HEK293 (cell line): ENCODE measurements around the gene DOCK3.
"Not testable (repeated sequence)": the region's sequence is repeated elsewhere in the genome, so short reads cannot be mapped to it uniquely, and the experiment has no call there.

Experiments
- CTCF ChIA-PET: fragments of 350-600 bp; formaldehyde crosslinking; extraction: SDS; loops from one replicate; lab custom pipeline; 2021; ENCODE audit warnings: antibody characterized with exemption; lab: Yijun Ruan, JAX
- POLR2A ChIA-PET: fragments of 300-600 bp; formaldehyde crosslinking; extraction: SDS; loops from one replicate; lab custom pipeline; 2020; ENCODE audit warnings: antibody characterized with exemption, inconsistent platforms; lab: Yijun Ruan, JAX
- H3K27ac ChIP-seq: fragments of 200-500 bp; sonication (Bioruptor generic); 2 replicates; pipeline ENCODE4 v1.5.1; 2014; ENCODE audit warnings: low read depth, low read length, control low read depth, inconsistent platforms; ENCODE audit errors: extremely low read depth
- H3K36me3 ChIP-seq, 2 experiments: fragments of 200-500 bp in 1 of 2; sonication (Bioruptor generic) in 1 of 2; 1 replicate in 1 of 2; 2 replicates in 1 of 2; pipeline ENCODE4 v1.5.1; 2014 to 2017; ENCODE audit warnings: inconsistent platforms in 2 of 2, low read length in 2 of 2; ENCODE audit not compliant: control insufficient read depth in 2 of 2, insufficient read depth in 1 of 2
- H3K4me1 ChIP-seq: fragments of 200-500 bp; sonication (Bioruptor generic); 2 replicates; pipeline ENCODE4 v1.5.1; 2014; ENCODE audit warnings: mild to moderate bottlenecking, low read length, inconsistent platforms; ENCODE audit not compliant: control insufficient read depth, insufficient read depth
- H3K4me3 ChIP-seq: 2 replicates; pipeline ENCODE4 v1.5.1; 2011; ENCODE audit warnings: low read depth, mild to moderate bottlenecking, control low read depth, low read length, moderate library complexity
- H3K9me3 ChIP-seq: fragments of 200-500 bp; sonication (Bioruptor generic); 2 replicates; pipeline ENCODE4 v1.5.1; 2014; ENCODE audit warnings: low read depth, low read length, inconsistent platforms; ENCODE audit not compliant: control insufficient read depth, insufficient read depth
- GLI4 ChIP-seq: fragments of 450-650 bp; formaldehyde crosslinking; IDR thresholded peaks from 2 replicates; pipeline ENCODE4 v1.5.1; 2016; ENCODE audit warnings: missing biosample characterization, missing genetic modification characterization
- KLF1 ChIP-seq: fragments of 450-650 bp; formaldehyde crosslinking; IDR thresholded peaks from 2 replicates; pipeline ENCODE4 v1.5.1; 2016; ENCODE audit warnings: missing biosample characterization, missing genetic modification characterization
- ZBTB1 ChIP-seq: fragments of 450-650 bp; formaldehyde crosslinking; IDR thresholded peaks from 2 replicates; pipeline ENCODE4 v1.5.1; 2016; ENCODE audit warnings: missing biosample characterization, missing genetic modification characterization
- ZBTB11 ChIP-seq: fragments of 450-650 bp; formaldehyde crosslinking; conservative IDR thresholded peaks from 2 replicates; pipeline ENCODE4 v1.5.1; 2016; ENCODE audit warnings: low read depth, missing biosample characterization, missing genetic modification characterization
- ZNF174 ChIP-seq: fragments of 450-650 bp; formaldehyde crosslinking; IDR thresholded peaks from 2 replicates; pipeline ENCODE4 v1.5.0; 2017; ENCODE audit warnings: missing biosample characterization, mild to moderate bottlenecking, missing genetic modification characterization
- ZNF184 ChIP-seq: fragments of 450-650 bp; IDR thresholded peaks from 2 replicates; pipeline ENCODE4 v1.5.1; 2018; ENCODE audit warnings: missing biosample characterization, mild to moderate bottlenecking, missing genetic modification characterization
- ZNF292 ChIP-seq: fragments of 450-650 bp; formaldehyde crosslinking; IDR thresholded peaks from 2 replicates; pipeline ENCODE4 v1.5.1; 2016; ENCODE audit warnings: low read depth, missing biosample characterization, missing genetic modification characterization, borderline replicate concordance
- ZNF558 ChIP-seq: fragments of 450-650 bp; formaldehyde crosslinking; IDR thresholded peaks from 2 replicates; pipeline ENCODE4 v1.5.1; 2016; ENCODE audit warnings: missing biosample characterization, missing genetic modification characterization
- ZNF571 ChIP-seq: fragments of 450-650 bp; formaldehyde crosslinking; IDR thresholded peaks from 2 replicates; pipeline ENCODE4 v1.5.0; 2017; ENCODE audit warnings: missing biosample characterization, missing genetic modification characterization
- ZNF596 ChIP-seq: fragments of 450-650 bp; IDR thresholded peaks from 2 replicates; pipeline ENCODE4 v1.5.0; 2018; ENCODE audit warnings: missing biosample characterization, mild to moderate bottlenecking, missing genetic modification characterization, moderate library complexity
- ZNF654 ChIP-seq: fragments of 450-650 bp; formaldehyde crosslinking; IDR thresholded peaks from 2 replicates; pipeline ENCODE4 v1.5.1; 2016; ENCODE audit warnings: low read depth, missing biosample characterization, missing genetic modification characterization
- ZNF707 ChIP-seq: fragments of 450-650 bp; formaldehyde crosslinking; IDR thresholded peaks from 2 replicates; pipeline ENCODE4 v1.5.1; 2016; ENCODE audit warnings: missing biosample characterization, missing genetic modification characterization
- ZNF785 ChIP-seq: fragments of 450-650 bp; formaldehyde crosslinking; IDR thresholded peaks from 2 replicates; pipeline ENCODE4 v1.5.1; 2016; ENCODE audit warnings: missing biosample characterization, missing genetic modification characterization
- TF ChIP-seq, protein P1 (sequence below): fragments of 450-650 bp; formaldehyde crosslinking; IDR thresholded peaks from 2 replicates; pipeline ENCODE4 v1.5.1; 2016; ENCODE audit warnings: missing biosample characterization, missing genetic modification characterization, borderline replicate concordance

DOCK3 gene

DNA sequence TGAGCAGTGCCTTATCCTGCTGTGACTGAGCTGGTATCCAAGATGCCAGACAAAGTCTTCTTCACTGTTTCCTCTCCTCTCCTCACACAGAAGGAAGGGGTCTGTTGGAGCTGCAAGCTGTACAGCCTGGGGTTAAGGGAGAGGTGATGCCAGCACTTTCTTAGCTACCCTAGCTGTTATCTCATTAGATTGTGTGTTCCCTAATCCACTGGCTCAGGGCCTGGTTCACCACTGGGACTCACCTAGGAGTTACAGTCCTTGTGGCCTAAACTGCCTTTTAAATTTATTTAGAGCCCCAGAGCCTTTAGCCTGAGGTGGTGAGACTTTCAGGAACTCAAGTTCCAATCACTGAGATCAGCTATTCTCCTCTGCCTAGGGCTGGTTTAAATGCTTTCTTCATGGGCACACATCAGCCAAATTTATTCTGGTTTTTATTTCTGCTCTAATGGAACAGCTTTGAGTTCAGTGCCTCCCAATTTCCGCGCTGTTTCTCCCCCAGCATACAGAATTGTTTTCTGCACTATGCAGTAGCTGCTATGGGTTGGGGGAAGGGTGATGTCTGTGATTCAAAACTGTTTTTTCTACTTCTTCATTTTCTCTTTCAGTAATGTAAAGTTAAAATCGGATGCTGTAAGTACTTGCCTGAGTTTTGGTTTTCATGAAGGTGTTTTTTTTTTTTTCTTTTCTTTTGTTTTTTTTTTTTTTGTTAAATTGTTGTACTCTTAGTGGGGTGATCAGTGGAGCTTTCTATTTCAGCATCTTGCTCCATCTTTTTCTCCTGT is 198.8 kb downstream of the DOCK3 start (continued):
- TF ChIP-seq, protein P1, sequence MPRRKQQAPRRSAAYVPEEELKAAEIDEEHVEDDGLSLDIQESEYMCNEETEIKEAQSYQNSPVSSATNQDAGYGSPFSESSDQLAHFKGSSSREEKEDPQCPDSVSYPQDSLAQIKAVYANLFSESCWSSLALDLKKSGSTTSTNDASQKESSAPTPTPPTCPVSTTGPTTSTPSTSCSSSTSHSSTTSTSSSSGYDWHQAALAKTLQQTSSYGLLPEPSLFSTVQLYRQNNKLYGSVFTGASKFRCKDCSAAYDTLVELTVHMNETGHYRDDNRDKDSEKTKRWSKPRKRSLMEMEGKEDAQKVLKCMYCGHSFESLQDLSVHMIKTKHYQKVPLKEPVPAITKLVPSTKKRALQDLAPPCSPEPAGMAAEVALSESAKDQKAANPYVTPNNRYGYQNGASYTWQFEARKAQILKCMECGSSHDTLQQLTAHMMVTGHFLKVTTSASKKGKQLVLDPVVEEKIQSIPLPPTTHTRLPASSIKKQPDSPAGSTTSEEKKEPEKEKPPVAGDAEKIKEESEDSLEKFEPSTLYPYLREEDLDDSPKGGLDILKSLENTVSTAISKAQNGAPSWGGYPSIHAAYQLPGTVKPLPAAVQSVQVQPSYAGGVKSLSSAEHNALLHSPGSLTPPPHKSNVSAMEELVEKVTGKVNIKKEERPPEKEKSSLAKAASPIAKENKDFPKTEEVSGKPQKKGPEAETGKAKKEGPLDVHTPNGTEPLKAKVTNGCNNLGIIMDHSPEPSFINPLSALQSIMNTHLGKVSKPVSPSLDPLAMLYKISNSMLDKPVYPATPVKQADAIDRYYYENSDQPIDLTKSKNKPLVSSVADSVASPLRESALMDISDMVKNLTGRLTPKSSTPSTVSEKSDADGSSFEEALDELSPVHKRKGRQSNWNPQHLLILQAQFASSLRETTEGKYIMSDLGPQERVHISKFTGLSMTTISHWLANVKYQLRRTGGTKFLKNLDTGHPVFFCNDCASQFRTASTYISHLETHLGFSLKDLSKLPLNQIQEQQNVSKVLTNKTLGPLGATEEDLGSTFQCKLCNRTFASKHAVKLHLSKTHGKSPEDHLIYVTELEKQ, result no peak
- TF ChIP-seq ZNF174, result no peak
- no peak for TF ChIP-seq ZNF184 (tag by site-specific recombination)
- TF ChIP-seq ZNF292 (tag by site-specific recombination), result no peak
- no peak for TF ChIP-seq ZNF571

DNA sequence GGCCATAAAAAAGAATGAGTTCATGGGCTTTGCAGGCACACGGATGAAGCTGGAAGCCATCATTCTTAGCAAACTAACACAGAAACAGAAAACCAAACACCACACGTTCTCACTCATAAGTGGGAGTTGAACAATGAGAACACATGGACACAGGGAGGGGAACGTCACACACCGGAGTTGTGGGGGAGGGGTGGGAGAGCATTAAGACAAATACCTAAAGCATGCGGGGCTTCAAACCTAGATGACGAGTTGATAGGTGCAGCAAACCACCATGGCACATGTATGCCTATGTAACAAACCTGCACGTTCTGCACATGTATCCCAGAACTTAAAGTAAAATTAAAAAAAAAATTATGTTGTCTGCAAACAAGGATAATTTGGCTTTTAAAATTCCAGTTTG is 200.1 kb downstream of the DOCK3 start:
- CTCF ChIA-PET, result interaction anchor here (0.6 to 0.7 kb wide), 2 partner anchors 10 to 166 kb away, joined by 3 read pairs; no protein-coding TSS in a partner anchor

DNA sequence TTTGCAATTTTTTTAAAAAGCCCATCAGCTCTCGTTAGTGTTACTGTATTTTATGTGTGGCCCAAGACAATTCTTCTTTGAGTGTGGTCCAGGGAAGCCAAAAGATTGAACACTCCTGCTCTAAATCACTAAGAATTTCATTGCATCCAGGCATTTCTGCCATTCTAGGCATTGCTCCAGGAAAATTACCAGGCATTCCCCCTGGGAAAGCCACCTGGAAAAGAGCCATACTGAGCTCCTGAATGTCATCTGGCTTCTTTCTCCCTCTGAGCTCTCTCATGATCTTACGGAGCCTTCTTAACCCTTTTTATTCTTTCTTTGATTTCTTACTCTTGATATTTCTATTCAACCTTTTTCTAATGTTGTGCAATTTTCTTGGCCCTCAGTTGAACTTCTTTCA is 202.2 kb downstream of the DOCK3 start:
- Histone ChIP-seq H3K36me3 (no peaks in the 10 kb centered on the region), H3K9me3 (no peaks in the 10 kb centered on the region), H3K27ac (no peak overlapping the region), H3K4me3 (no peak overlapping the region), H3K4me1 (no peaks in the 10 kb centered on the region)
- TF ChIP-seq ZNF558, result no peak
- no peak for TF ChIP-seq ZNF785 (tag by site-specific recombination)
- no peak for TF ChIP-seq ZBTB11 (tag by site-specific recombination)
- no peak for TF ChIP-seq ZBTB1 (tag by site-specific recombination)
- no peak for TF ChIP-seq ZNF707 (tag by site-specific recombination)
- TF ChIP-seq ZNF184 (tag by site-specific recombination), result no peak
- no peak for TF ChIP-seq ZNF654
- TF ChIP-seq GLI4 (tag by site-specific recombination), result no peak
- TF ChIP-seq KLF1 (tag by site-specific recombination), result no peak
- no peak for TF ChIP-seq ZNF596 (tag by site-specific recombination)
- ChIA-PET CTCF (interaction anchor here (0.7 to 0.8 kb wide), 2 partner anchors 42 to 223 kb away, joined by 3 read pairs; no protein-coding TSS in a partner anchor), POLR2A (no interaction called here)

More for the DNA sequence above, 200.1 kb downstream of the DOCK3 start:
- H3K9me3 ChIP-seq, H3K27ac ChIP-seq, H3K4me3 ChIP-seq, H3K36me3 ChIP-seq, H3K4me1 ChIP-seq, POLR2A ChIA-PET: not testable (repeated sequence)
